Measurements from ENCODE around the gene RRAGC. TPM values are rescaled to one million over a fixed set of nuclear protein-coding genes. Genes with fewer than 3 reads are reported as not detected.
"Not testable (repeated sequence)": the region's sequence is repeated elsewhere in the genome, so short reads cannot be mapped to it uniquely, and the experiment has no call there.

The RRAGC gene
- total RNA-seq, 4 donors from 2014 or later = 10.0 to 25.0 (median 21.9) TPM

GRCh38 chr1:38852780-38853179 lies 6.8 kb downstream of the RRAGC start:
- DNase-seq = no peak
- H3K9me3 ChIP-seq = no peaks in the 10 kb centered on the region
- intact Hi-C loops (cut with DNase I; ENCODE audit: low total_unique reads) (no loop called here), in situ Hi-C loops (cut with MboI; ENCODE audit: low pct_ligation_motif_present in 1 of 4, low pct_unique_long_range_greater_than_20kb in 1 of 4, low sequenced_read_pairs in 3 of 4) (no loop called here)
- WGBS, 2 donors (ENCODE audit: low coverage in 1 of 2) = 58 to 71% methylated on average over 4 of the region's 4 CpGs
- no peak overlapping the region for H3K4me3 ChIP-seq
- H3K36me3 ChIP-seq = peaks cover 0 to 61% (median 21%) of the 10 kb centered on the region in 4 donors
- no peak overlapping the region for H3K27ac ChIP-seq
- H3K4me1 ChIP-seq = peaks cover 6 to 17% (median 10%) of the 10 kb centered on the region in 4 donors
- no peaks in the 10 kb centered on the region for H3K27me3 ChIP-seq
- no peak for TF ChIP-seq POLR2AphosphoS5 (IDR thresholded peaks at IDR 0.05)
- no peak for TF ChIP-seq POLR2A (IDR thresholded peaks at IDR 0.05)
- TF ChIP-seq EP300 (IDR thresholded peaks at IDR 0.05; ENCODE audit: low read depth) = no peak
- no peak for TF ChIP-seq CTCF (IDR thresholded peaks at IDR 0.05)

GRCh38 chr1:38848071-38848470 lies 11.5 kb downstream of the RRAGC start:
- Histone ChIP-seq H3K4me3 (no peak overlapping the region), H3K36me3 (peaks cover 0 to 72% (median 26%) of the 10 kb centered on the region in 4 donors), H3K27me3 (no peaks in the 10 kb centered on the region), H3K27ac (no peak overlapping the region), H3K9me3 (no peaks in the 10 kb centered on the region), H3K4me1 (no peaks in the 10 kb centered on the region)
- no peak for DNase-seq
- TF ChIP-seq POLR2A (IDR thresholded peaks at IDR 0.05) (no peak), POLR2AphosphoS5 (IDR thresholded peaks at IDR 0.05) (no peak), CTCF (IDR thresholded peaks at IDR 0.05) (no peak), EP300 (IDR thresholded peaks at IDR 0.05; ENCODE audit: low read depth) (no peak)
- WGBS, 2 donors (ENCODE audit: low coverage in 1 of 2) = 67 to 73% methylated on average over 1 of the region's 1 CpG
- in situ Hi-C loops (cut with MboI; ENCODE audit: low pct_ligation_motif_present in 1 of 4, low pct_unique_long_range_greater_than_20kb in 1 of 4, low sequenced_read_pairs in 3 of 4) (loop anchor here in 1 of 4 donors (25.0 kb wide), 1 partner anchor 811 kb away; the partner anchor contains the start of gene POU3F1), intact Hi-C loops (cut with DNase I; ENCODE audit: low total_unique reads) (no loop called here)

GRCh38 chr1:38846210-38846609 lies 13.4 kb downstream of the RRAGC start:
- Histone ChIP-seq H3K9me3 (no peaks in the 10 kb centered on the region), H3K4me3 (no peak overlapping the region), H3K27ac (no peak overlapping the region), H3K36me3 (peaks cover 0 to 63% (median 23%) of the 10 kb centered on the region in 4 donors), H3K4me1 (no peaks in the 10 kb centered on the region), H3K27me3 (no peaks in the 10 kb centered on the region)
- in situ Hi-C loops (cut with MboI; ENCODE audit: low pct_ligation_motif_present in 1 of 4, low pct_unique_long_range_greater_than_20kb in 1 of 4, low sequenced_read_pairs in 3 of 4) (loop anchor here in 1 of 4 donors (25.0 kb wide), 1 partner anchor 809 kb away; the partner anchor contains the start of gene POU3F1), intact Hi-C loops (cut with DNase I; ENCODE audit: low total_unique reads) (no loop called here)
- DNase-seq = no peak
- WGBS, 2 donors (ENCODE audit: low coverage in 1 of 2) = 86 to 87% methylated on average over 3 of the region's 3 CpGs
- TF ChIP-seq EP300 (IDR thresholded peaks at IDR 0.05; ENCODE audit: low read depth) (no peak), POLR2AphosphoS5 (IDR thresholded peaks at IDR 0.05) (no peak), CTCF (IDR thresholded peaks at IDR 0.05) (no peak), POLR2A (IDR thresholded peaks at IDR 0.05) (no peak)

- H3K4me3 ChIP-seq; H3K9me3 ChIP-seq; DNase-seq; H3K27me3 ChIP-seq; H3K27ac ChIP-seq; intact Hi-C loops (cut with DNase I; ENCODE audit: low total_unique reads); H3K4me1 ChIP-seq: not testable (repeated sequence)
- peaks cover 0 to 52% (median 19%) of the 10 kb centered on the region in 4 donors for H3K36me3 ChIP-seq
- 97% methylated on average over 3 of the region's 3 CpGs; no CpG with 5 or more reads in 1 of the 2 donors for WGBS, 2 donors (ENCODE audit: low coverage in 1 of 2)
- in situ Hi-C loops (cut with MboI; ENCODE audit: low pct_ligation_motif_present in 1 of 4, low pct_unique_long_range_greater_than_20kb in 1 of 4, low sequenced_read_pairs in 3 of 4) = loop anchor here in 1 of 4 donors (25.0 kb wide), 1 partner anchor 808 kb away; the partner anchor contains the start of gene POU3F1
Measured at GRCh38 chr1:38845088-38845487, 14.5 kb downstream of the RRAGC start.

- no peak for DNase-seq
- H3K4me1 ChIP-seq = peaks cover 0 to 5% (median 0%) of the 10 kb centered on the region in 4 donors
- no peaks in the 10 kb centered on the region for H3K9me3 ChIP-seq
- H3K36me3 ChIP-seq = peaks cover 0 to 38% (median 18%) of the 10 kb centered on the region in 4 donors
- TF ChIP-seq CTCF (IDR thresholded peaks at IDR 0.05) (no peak), POLR2AphosphoS5 (IDR thresholded peaks at IDR 0.05) (no peak), POLR2A (IDR thresholded peaks at IDR 0.05) (no peak), EP300 (IDR thresholded peaks at IDR 0.05; ENCODE audit: low read depth) (no peak)
- no peaks in the 10 kb centered on the region for H3K27me3 ChIP-seq
- H3K27ac ChIP-seq = no peak overlapping the region
- in situ Hi-C loops (cut with MboI; ENCODE audit: low pct_ligation_motif_present in 1 of 4, low pct_unique_long_range_greater_than_20kb in 1 of 4, low sequenced_read_pairs in 3 of 4) = loop anchor here in 1 of 4 donors (25.0 kb wide), 1 partner anchor 803 kb away; the partner anchor contains the start of gene POU3F1
- H3K4me3 ChIP-seq = no peak overlapping the region
- intact Hi-C loops (cut with DNase I; ENCODE audit: low total_unique reads) = no loop called here
- 56 to 83% methylated on average over 2 of the region's 2 CpGs for WGBS, 2 donors (ENCODE audit: low coverage in 1 of 2)
Measured at GRCh38 chr1:38840281-38840680, 19.3 kb downstream of the RRAGC start.
